Chondrocyte (in vitro differentiated cells): ENCODE measurements around the gene RASL10B. TPM values are rescaled to one million over a fixed set of nuclear protein-coding genes. Genes with fewer than 3 reads are reported as not detected.

Source experiments
- DNase-seq: peaks from one replicate; pipeline ENCODE4 v3.0.0; 2021; ENCODE audit warnings: mixed read lengths, low spot score
- H3K27ac Mint-ChIP-seq: one replicate; pipeline ENCODE4 v1.8.0; 2021; ENCODE audit warnings: mild to moderate bottlenecking, moderate library complexity, mixed read lengths; ENCODE audit not compliant: unreplicated experiment
- H3K27me3 Mint-ChIP-seq: 2 replicates; pipeline ENCODE4 v1.8.0; 2021; ENCODE audit warnings: low read depth, mixed read lengths
- H3K36me3 Mint-ChIP-seq: 2 replicates; pipeline ENCODE4 v1.8.0; 2021; ENCODE audit warnings: low read depth, mixed read lengths
- H3K4me1 Mint-ChIP-seq: 2 replicates; pipeline ENCODE4 v1.8.0; 2021; ENCODE audit warnings: low read depth, mild to moderate bottlenecking, mixed read lengths
- H3K4me3 Mint-ChIP-seq: one replicate; pipeline ENCODE4 v1.8.0; 2021; ENCODE audit warnings: mild to moderate bottlenecking, moderate library complexity, mixed read lengths; ENCODE audit not compliant: unreplicated experiment
- H3K9me3 Mint-ChIP-seq: 2 replicates; pipeline ENCODE4 v1.8.0; 2021; ENCODE audit warnings: low read depth, mixed read lengths
- total RNA-seq: library from RNA; stranded (reverse); gene quantifications from 3 replicates; pipeline ENCODE4 v1.2.1, GENCODE V29; 2021
- TF ChIP-seq, protein P1 (sequence below): fragments of 200-600 bp; sonication (generic); IDR thresholded peaks from 2 replicates; pipeline ENCODE4 v1.5.0; 2021; ENCODE audit warnings: antibody characterized with exemption, mild to moderate bottlenecking, moderate library complexity

The RASL10B gene
- total RNA-seq, 1 donor from 2014 or later = 21.3 TPM

DNA sequence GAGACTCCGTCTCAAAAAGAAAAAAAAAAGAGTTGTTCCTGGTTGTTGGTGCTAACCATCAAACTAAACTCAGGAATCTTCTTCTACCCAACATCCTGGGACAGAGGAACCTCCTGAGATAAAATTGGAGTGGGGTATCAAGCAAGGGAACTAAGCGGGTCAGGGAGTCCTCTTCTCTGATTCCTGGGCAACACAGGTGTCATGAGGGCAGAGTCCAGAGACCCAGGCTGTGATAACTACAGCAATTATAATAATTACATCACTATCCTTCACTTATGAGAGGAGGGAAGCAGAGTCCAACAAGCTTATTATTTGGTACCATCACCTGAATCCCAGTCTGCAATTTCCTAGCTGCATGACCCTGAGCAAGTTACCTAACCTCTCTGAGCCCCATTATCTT lies 37.4 kb downstream of the RASL10B start:
- no peaks in the 10 kb centered on the region for H3K9me3 Mint-ChIP-seq
- H3K36me3 Mint-ChIP-seq = no peaks in the 10 kb centered on the region
- peaks cover 22% of the 10 kb centered on the region for H3K4me1 Mint-ChIP-seq
- no peak overlapping the region for H3K4me3 Mint-ChIP-seq
- H3K27ac Mint-ChIP-seq = no peak overlapping the region
- TF ChIP-seq, protein P1, sequence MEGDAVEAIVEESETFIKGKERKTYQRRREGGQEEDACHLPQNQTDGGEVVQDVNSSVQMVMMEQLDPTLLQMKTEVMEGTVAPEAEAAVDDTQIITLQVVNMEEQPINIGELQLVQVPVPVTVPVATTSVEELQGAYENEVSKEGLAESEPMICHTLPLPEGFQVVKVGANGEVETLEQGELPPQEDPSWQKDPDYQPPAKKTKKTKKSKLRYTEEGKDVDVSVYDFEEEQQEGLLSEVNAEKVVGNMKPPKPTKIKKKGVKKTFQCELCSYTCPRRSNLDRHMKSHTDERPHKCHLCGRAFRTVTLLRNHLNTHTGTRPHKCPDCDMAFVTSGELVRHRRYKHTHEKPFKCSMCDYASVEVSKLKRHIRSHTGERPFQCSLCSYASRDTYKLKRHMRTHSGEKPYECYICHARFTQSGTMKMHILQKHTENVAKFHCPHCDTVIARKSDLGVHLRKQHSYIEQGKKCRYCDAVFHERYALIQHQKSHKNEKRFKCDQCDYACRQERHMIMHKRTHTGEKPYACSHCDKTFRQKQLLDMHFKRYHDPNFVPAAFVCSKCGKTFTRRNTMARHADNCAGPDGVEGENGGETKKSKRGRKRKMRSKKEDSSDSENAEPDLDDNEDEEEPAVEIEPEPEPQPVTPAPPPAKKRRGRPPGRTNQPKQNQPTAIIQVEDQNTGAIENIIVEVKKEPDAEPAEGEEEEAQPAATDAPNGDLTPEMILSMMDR = no peak
- DNase-seq = no peak
- H3K27me3 Mint-ChIP-seq = no peaks in the 10 kb centered on the region

DNA sequence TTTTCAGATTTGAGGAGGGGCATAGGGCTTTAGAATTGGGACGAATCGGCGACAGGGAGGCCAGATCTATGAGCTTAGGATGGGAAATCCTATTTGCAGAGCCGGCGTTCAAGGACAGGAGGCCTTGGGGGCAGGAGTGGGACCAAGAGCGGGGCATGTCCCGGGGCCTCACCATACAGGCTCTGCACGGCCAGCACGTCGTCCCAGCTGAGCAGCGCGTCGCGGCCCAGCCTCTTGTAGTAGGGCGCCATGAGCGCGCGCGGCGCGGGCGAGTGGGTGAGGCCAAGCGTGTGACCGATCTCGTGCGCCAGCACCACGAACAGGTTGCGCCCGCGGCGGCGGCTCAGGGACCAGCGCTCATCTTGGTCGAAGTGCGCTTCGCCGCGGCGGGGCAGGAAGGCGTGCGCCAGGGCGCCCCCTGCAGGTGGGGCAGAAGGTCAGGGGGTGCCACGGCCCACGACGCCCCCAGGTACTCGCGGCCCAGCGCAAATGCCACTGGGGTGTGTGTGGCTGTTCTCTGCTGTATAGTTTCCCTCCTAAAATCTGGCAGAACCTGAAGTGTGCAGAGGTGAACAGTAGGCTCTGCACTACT lies 38.6 kb downstream of the RASL10B start:
- no peaks in the 10 kb centered on the region for H3K27me3 Mint-ChIP-seq
- no peak overlapping the region for H3K4me3 Mint-ChIP-seq
- H3K27ac Mint-ChIP-seq = no peak overlapping the region
- TF ChIP-seq, protein P1 = peak; percentile 65
- DNase-seq = no peak
- H3K36me3 Mint-ChIP-seq = no peaks in the 10 kb centered on the region
- peaks cover 27% of the 10 kb centered on the region for H3K4me1 Mint-ChIP-seq
- no peaks in the 10 kb centered on the region for H3K9me3 Mint-ChIP-seq

DNA sequence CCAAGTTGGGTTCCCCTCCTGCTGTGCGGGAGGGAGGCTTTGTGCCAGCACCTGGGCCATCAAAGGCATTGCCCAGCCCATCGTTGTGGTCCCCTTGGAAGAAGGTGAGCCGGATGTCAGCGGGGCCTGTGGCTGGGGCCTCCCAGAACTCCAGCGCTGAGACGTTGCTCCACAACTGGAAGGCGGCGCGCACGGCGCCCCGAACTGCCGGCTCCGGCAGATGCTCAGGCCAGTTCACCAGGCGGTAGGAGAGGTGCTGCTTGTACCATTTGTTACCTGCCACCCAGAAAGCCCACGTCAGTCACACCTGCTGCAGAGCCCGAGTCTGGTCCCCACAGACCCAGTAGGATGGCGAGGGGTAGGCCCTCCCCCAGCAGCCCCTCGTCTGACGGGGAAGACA lies 41.7 kb downstream of the RASL10B start:
- no peak for DNase-seq
- H3K36me3 Mint-ChIP-seq = no peaks in the 10 kb centered on the region
- no peaks in the 10 kb centered on the region for H3K27me3 Mint-ChIP-seq
- peaks cover 36% of the 10 kb centered on the region for H3K4me1 Mint-ChIP-seq
- H3K4me3 Mint-ChIP-seq = no peak overlapping the region
- H3K27ac Mint-ChIP-seq = peak overlapping the region; percentile 97
- no peaks in the 10 kb centered on the region for H3K9me3 Mint-ChIP-seq
- TF ChIP-seq, protein P1 = no peak

DNA sequence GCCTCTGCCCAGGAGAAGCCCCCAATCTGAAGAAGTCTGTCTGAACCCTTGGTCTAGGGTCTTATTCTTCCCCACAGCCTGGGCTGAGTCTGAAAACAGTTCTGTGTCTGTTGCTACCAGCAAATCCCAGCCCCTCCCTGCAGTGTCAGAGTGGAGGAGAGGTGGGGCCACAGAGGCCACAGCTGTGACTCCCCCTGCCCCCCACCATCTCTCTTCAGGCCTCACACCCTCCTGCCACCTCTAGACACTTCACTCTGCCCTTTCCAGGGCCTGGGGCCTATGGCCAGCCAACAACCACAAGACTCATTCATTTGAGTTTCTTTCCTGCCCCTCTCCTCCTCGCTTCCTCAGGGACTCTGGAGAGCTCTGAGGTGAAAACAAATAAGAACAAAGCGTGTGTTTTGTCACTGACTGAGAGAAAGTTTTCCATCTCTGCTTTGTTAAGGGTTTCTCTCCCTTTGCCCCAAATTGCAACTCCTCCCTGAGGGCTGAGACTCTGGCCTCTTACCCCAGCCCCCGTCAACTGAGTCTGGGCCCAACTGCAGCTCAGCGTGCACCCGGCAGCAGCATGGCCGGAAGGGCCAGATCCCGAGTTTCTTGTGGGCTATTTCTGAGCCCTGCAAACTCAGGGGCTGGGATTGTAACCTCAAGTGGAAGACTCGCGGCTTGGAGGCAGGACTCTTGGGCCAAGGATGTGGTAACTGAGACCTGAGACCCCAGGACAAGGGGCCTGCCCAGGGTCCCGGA lies 42.4 kb downstream of the RASL10B start:
- Mint-ChIP-seq H3K4me3 (no peak overlapping the region), H3K27ac (peak overlapping the region; percentile 97), H3K4me1 (peaks cover 43% of the 10 kb centered on the region), H3K27me3 (no peaks in the 10 kb centered on the region), H3K9me3 (no peaks in the 10 kb centered on the region), H3K36me3 (no peaks in the 10 kb centered on the region)
- DNase-seq = no peak
- TF ChIP-seq, protein P1 = no peak

DNA sequence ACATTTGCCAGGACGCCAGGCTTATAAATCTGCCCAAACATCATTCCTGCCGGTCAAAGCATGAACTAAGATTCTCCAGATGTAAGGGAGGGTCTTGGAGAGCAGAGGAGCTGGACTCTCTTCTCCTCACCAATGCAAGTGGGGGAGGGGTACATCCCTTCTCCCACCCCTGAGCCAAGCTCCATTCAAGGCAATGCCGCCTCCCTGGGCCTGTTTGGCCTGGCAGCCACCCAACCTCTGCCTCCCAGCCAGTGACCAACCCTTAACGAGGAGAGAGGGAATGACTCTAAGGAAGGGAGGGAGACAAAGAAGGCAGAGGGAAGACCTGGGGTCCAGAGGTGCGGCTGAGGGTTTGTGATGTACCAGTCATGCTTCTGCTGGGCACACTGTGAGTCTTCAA lies 43.1 kb downstream of the RASL10B start:
- peak overlapping the region; percentile 97 for H3K27ac Mint-ChIP-seq
- H3K36me3 Mint-ChIP-seq = no peaks in the 10 kb centered on the region
- no peaks in the 10 kb centered on the region for H3K9me3 Mint-ChIP-seq
- no peak for DNase-seq
- TF ChIP-seq, protein P1 = no peak
- H3K4me1 Mint-ChIP-seq = peaks cover 45% of the 10 kb centered on the region
- H3K4me3 Mint-ChIP-seq = peak overlapping the region; percentile 7
- no peaks in the 10 kb centered on the region for H3K27me3 Mint-ChIP-seq
